Stomach (tissue), 9 donors: ENCODE measurements around the gene MARCHF3. TPM values are rescaled to one million over a fixed set of nuclear protein-coding genes. Genes with fewer than 3 reads are reported as not detected.

ENCODE experiments used
- DNase-seq, 2 donors: peaks; one replicate each; pipeline versions ENCODE4 v3.0.0 to v3.0.0-alpha.2; 2013 to 2019
- H3K27ac ChIP-seq, 5 donors: fragments of 200-600 bp in 4 of 5; sonication (generic) in 4 of 5; one replicate each; pipeline ENCODE4 v1.5.1; 2013 to 2019; ENCODE audit warnings: mild to moderate bottlenecking in 1 of 5, moderate library complexity in 1 of 5
- H3K27me3 ChIP-seq, 3 donors: fragments of 200-600 bp; sonication (generic); one replicate each; pipeline ENCODE4 v1.5.1; 2017 to 2019; ENCODE audit warnings: mixed run types in 1 of 3
- H3K36me3 ChIP-seq, 4 donors: fragments of 200-600 bp; sonication (generic); 1 replicate in 3 of 4; 2 replicates in 1 of 4; pipeline ENCODE4 v1.5.1; 2016 to 2019
- H3K4me1 ChIP-seq, 4 donors: fragments of 200-600 bp; sonication (generic); one replicate each; pipeline ENCODE4 v1.5.1; 2016 to 2019
- H3K4me3 ChIP-seq, 4 donors: fragments of 200-600 bp; sonication (generic) in 3 of 4; one replicate each; pipeline ENCODE4 v1.5.1; 2016 to 2019; ENCODE audit warnings: mild to moderate bottlenecking in 1 of 4
- H3K9me3 ChIP-seq, 4 donors: fragments of 200-600 bp; sonication (generic); one replicate each; pipeline ENCODE4 v1.5.1; 2016 to 2019
- CTCF ChIP-seq, 7 experiments: fragments of 450-650 bp in 4 of 7; fragments of 200-600 bp in 3 of 7; sonication (generic) in 3 of 7; IDR thresholded peaks; one replicate each; pipeline ENCODE4 v1.5.1; 2016 to 2019; ENCODE audit warnings: antibody characterized with exemption in 7 of 7, control low read depth in 2 of 7, mild to moderate bottlenecking in 1 of 7
- EP300 ChIP-seq: sonication (generic); formaldehyde crosslinking; IDR thresholded peaks from one replicate; pipeline ENCODE4 v1.6.1; 2017; ENCODE audit warnings: antibody characterized with exemption
- POLR2A ChIP-seq, 4 donors: fragments of 450-650 bp; IDR thresholded peaks; one replicate each; pipeline ENCODE4 v1.6.1; 2016; ENCODE audit warnings: antibody characterized with exemption in 4 of 4, control low read depth in 2 of 4, mild to moderate bottlenecking in 1 of 4, moderate library complexity in 1 of 4
- POLR2AphosphoS5 ChIP-seq, 3 donors: sonication (generic); formaldehyde crosslinking; IDR thresholded peaks; one replicate each; pipeline ENCODE4 v1.6.1; 2016; ENCODE audit warnings: antibody characterized with exemption in 3 of 3
- WGBS, 5 donors: extraction: QIAGEN DNeasy Blood & Tissue Kit in 3 of 5; methylation state at CpG; one replicate each; pipeline versions ENCODE4 v1.1.5 to v1.1.7; 2013 to 2018; 5-methylcytosine and 5-hydroxymethylcytosine counted together
- intact Hi-C: fragments of 100-400 bp; cut with DNase I; formaldehyde crosslinking; loops from one replicate; pipeline ENCODE4 v1.15.1; 2023; ENCODE audit warnings: low total_unique reads
- polyA plus RNA-seq, 3 donors: library from polyadenylated mRNA; stranded (reverse); fragments of 200-250 nt; gene quantifications; one replicate each; pipeline ENCODE4 v1.2.3, GENCODE V29; 2013
- total RNA-seq, 5 donors: library from RNA; depleted of rRNA; stranded (reverse); fragments of >200 nt; gene quantifications; one replicate each; pipeline versions ENCODE4 v1.1.0 to v1.2.3, GENCODE V29; 2014 to 2016
- donor health status: healthy with polysubstance abuse.
- donor health status: Bipolar disorder and iron deficiency.
- donor health status: healthy.

MARCHF3 gene
- total and polyA plus RNA-seq, 8 donors: 1.1 to 11.9 (median 2.6) TPM; not detected in 1

DNA sequence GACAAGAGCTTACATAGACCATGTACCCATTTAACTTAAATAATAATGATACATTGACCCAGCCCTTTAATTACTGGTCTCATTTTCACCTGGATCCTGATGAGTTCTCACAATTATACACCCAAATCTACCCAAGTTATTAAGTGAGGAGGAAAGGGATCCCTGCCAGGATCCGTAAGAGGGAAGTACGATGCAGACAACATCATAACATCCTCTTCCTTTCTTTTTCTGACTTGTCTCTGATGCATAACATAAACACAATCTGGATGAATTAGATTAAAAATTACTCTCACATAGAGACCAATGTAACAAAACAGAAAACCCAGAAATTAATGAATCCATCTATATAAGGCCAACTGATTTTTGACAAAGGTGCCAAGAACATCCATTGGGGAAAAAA, 17.0 kb downstream of the MARCHF3 start:
- Histone ChIP-seq H3K4me3 (no peak overlapping the region), H3K27ac (no peak overlapping the region), H3K9me3 (no peaks in the 10 kb centered on the region), H3K4me1 (peaks cover 0 to 4% (median 0%) of the 10 kb centered on the region in 4 donors), H3K27me3 (no peaks in the 10 kb centered on the region), H3K36me3 (no peaks in the 10 kb centered on the region)
- TF ChIP-seq POLR2AphosphoS5 (IDR thresholded peaks at IDR 0.05) (no peak), CTCF (IDR thresholded peaks at IDR 0.05) (no peak), EP300 (no peak), POLR2A (IDR thresholded peaks at IDR 0.05) (no peak)
- intact Hi-C loops: no loop called here
- WGBS, 5 donors: 65 to 94% (median 79%) methylated on average over 2 of the region's 2 CpGs
- no peak for DNase-seq

- Histone ChIP-seq H3K4me1 (peaks cover 0 to 4% (median 0%) of the 10 kb centered on the region in 4 donors), H3K9me3 (no peaks in the 10 kb centered on the region), H3K4me3 (no peak overlapping the region), H3K27ac (no peak overlapping the region), H3K36me3 (no peaks in the 10 kb centered on the region), H3K27me3 (no peaks in the 10 kb centered on the region)
- DNase-seq: no peak
- intact Hi-C loops: no loop called here
- TF ChIP-seq POLR2AphosphoS5 (IDR thresholded peaks at IDR 0.05) (no peak), POLR2A (IDR thresholded peaks at IDR 0.05) (no peak), EP300 (no peak), CTCF (IDR thresholded peaks at IDR 0.05) (no peak)
These were observed 17.4 kb downstream of the MARCHF3 start for GRCh38 chr5:127012916-127013315.

DNA sequence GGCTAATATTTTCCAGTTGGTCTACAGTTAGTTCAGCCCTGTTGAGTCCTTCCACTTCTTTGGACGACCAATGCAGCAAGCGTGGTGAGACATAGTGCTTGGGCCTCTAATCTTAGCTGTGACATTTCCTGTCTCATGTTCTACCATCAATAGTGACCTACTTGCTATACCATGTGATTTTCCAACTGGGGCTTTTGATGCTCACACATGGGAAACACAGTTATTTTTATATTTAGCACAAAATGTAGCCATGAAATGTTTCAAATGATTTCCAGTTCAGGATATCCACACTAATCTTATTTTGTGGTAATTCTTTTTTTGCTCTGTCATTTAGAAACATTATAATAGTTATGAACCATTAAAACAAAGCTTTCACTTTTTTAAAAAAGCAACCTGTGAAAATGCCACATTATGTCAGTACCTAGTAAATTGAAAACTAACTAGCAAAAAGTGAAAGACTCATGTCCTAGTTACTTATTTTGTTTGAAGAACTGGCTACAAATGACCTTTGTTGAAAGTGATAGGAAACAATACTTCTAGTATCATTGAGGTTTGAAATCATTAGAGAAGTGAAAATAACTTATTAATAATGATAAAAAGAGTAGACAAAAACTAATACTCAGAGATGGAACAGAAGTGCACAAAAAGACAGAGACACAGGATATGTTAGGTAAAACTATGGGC, 18.3 kb downstream of the MARCHF3 start:
- H3K9me3 ChIP-seq: no peaks in the 10 kb centered on the region
- no peaks in the 10 kb centered on the region for H3K36me3 ChIP-seq
- no peak overlapping the region for H3K27ac ChIP-seq
- no peak overlapping the region for H3K4me3 ChIP-seq
- DNase-seq: no peak
- no peaks in the 10 kb centered on the region for H3K27me3 ChIP-seq
- TF ChIP-seq POLR2AphosphoS5 (IDR thresholded peaks at IDR 0.05): no peak
- no peak for TF ChIP-seq POLR2A (IDR thresholded peaks at IDR 0.05)
- no peak for TF ChIP-seq EP300
- no peak for TF ChIP-seq CTCF (IDR thresholded peaks at IDR 0.05)
- peaks cover 0 to 4% (median 0%) of the 10 kb centered on the region in 4 donors for H3K4me1 ChIP-seq
- intact Hi-C loops: no loop called here
- WGBS, 5 donors: 74 to 93% (median 84%) methylated on average over 2 of the region's 2 CpGs

GRCh38 chr5:127011153-127011552, 19.2 kb downstream of the MARCHF3 start:
- Histone ChIP-seq H3K9me3 (no peaks in the 10 kb centered on the region), H3K27me3 (no peaks in the 10 kb centered on the region), H3K4me1 (peaks cover 0 to 4% (median 0%) of the 10 kb centered on the region in 4 donors), H3K27ac (no peak overlapping the region), H3K36me3 (no peaks in the 10 kb centered on the region), H3K4me3 (no peak overlapping the region)
- WGBS, 5 donors: 77 to 92% (median 89%) methylated on average over 4 of the region's 4 CpGs
- intact Hi-C loops: no loop called here
- DNase-seq: no peak
- TF ChIP-seq EP300 (no peak), CTCF (IDR thresholded peaks at IDR 0.05) (no peak), POLR2AphosphoS5 (IDR thresholded peaks at IDR 0.05) (no peak), POLR2A (IDR thresholded peaks at IDR 0.05) (no peak)
